Fibroblast of lung (primary cell): ENCODE data around the gene TRPM3. TPM values are rescaled to one million over a fixed set of nuclear protein-coding genes. Genes with fewer than 3 reads are reported as not detected.

ENCODE experiments used
- DNase-seq, 2 donors: peaks; one replicate each; pipeline versions ENCODE4 v3.0.0 to v3.0.0-alpha.2; 2010; ENCODE audit warnings: low read depth in 2 of 2
- H2AFZ ChIP-seq: 2 replicates; pipeline ENCODE4 v1.5.1; 2012; ENCODE audit warnings: low read length, control low read depth, inconsistent platforms
- H3K27ac ChIP-seq: 2 replicates; pipeline ENCODE4 v1.5.1; 2011; ENCODE audit warnings: low read length, control low read depth; ENCODE audit not compliant: insufficient read depth
- H3K27me3 ChIP-seq: 2 replicates; pipeline ENCODE4 v1.5.1; 2011; ENCODE audit warnings: mild to moderate bottlenecking, low read length; ENCODE audit not compliant: control insufficient read depth, insufficient read depth
- H3K36me3 ChIP-seq: 2 replicates; pipeline ENCODE4 v1.5.1; 2011; ENCODE audit warnings: low read length; ENCODE audit not compliant: control insufficient read depth, insufficient read depth
- H3K4me1 ChIP-seq: 2 replicates; pipeline ENCODE4 v1.5.1; 2011; ENCODE audit warnings: low read length; ENCODE audit not compliant: control insufficient read depth, insufficient read depth; ENCODE audit errors: extremely low read depth
- H3K4me2 ChIP-seq: 2 replicates; pipeline ENCODE4 v1.5.1; 2011; ENCODE audit warnings: low read length, control low read depth; ENCODE audit not compliant: insufficient read depth; ENCODE audit errors: extremely low read depth
- H3K4me3 ChIP-seq, 4 experiments: fragments of 200-600 bp in 1 of 4; sonication (generic) in 1 of 4; replicated peaks in 1 of 4; 2 replicates each; pipeline ENCODE4 v1.5.1; 2011 to 2016; ENCODE audit warnings: low read length in 4 of 4, low read depth in 3 of 4, mild to moderate bottlenecking in 3 of 4, control low read depth in 2 of 4, inconsistent platforms in 1 of 4, mixed read lengths in 1 of 4; ENCODE audit not compliant: insufficient read depth in 1 of 4; ENCODE audit errors: control extremely low read depth in 1 of 4
- H3K79me2 ChIP-seq: 2 replicates; pipeline ENCODE4 v1.5.1; 2012; ENCODE audit warnings: mild to moderate bottlenecking, low read length, inconsistent platforms; ENCODE audit not compliant: control insufficient read depth, insufficient read depth
- H3K9ac ChIP-seq: 2 replicates; pipeline ENCODE4 v1.5.1; 2011; ENCODE audit warnings: mild to moderate bottlenecking, low read length, control low read depth; ENCODE audit not compliant: insufficient read depth
- H3K9me3 ChIP-seq: 2 replicates; pipeline ENCODE4 v1.5.1; 2012; ENCODE audit warnings: low read depth, low read length; ENCODE audit not compliant: control insufficient read depth, insufficient read depth
- H4K20me1 ChIP-seq: 2 replicates; pipeline ENCODE4 v1.5.1; 2011; ENCODE audit warnings: low read length; ENCODE audit not compliant: control insufficient read depth, insufficient read depth; ENCODE audit errors: extremely low read depth
- EZH2 ChIP-seq: IDR thresholded peaks from 2 replicates; pipeline ENCODE4 v1.5.1; 2012; ENCODE audit warnings: low read length, control low read depth, mild to moderate bottlenecking; ENCODE audit errors: missing control alignments
- polyA plus RNA-seq, 2 donors: library from polyadenylated mRNA; depleted of rRNA in 1 of 2; stranded (reverse) in 1 of 2; unstranded in 1 of 2; fragments of >200 nt; gene quantifications; 2 replicates each; pipeline ENCODE4 v1.2.1, GENCODE V29; 2011 to 2012; ENCODE audit warnings: missing spikeins in 1 of 2
- total RNA-seq: library from RNA; depleted of rRNA; stranded (reverse); fragments of >200 nt; gene quantifications from 2 replicates; pipeline ENCODE4 v1.2.1, GENCODE V29; 2014
- TF ChIP-seq, protein P1 (sequence below), 2 donors: IDR thresholded peaks in 1 of 2; conservative IDR thresholded peaks in 1 of 2; 1 replicate in 1 of 2; 2 replicates in 1 of 2; pipeline ENCODE4 v1.5.1; 2011 to 2012; ENCODE audit warnings: low read length in 2 of 2, control low read depth in 1 of 2, inconsistent platforms in 1 of 2, low read depth in 1 of 2, mild to moderate bottlenecking in 1 of 2

TRPM3 gene
- total and polyA plus RNA-seq, 2 donors (not counting 1 experiment from before 2014, with no cell fraction given) = 0.05 to 0.50 TPM

- no peak overlapping the region for H3K27ac ChIP-seq
- no peaks in the 10 kb centered on the region for H3K79me2 ChIP-seq
- no peak for DNase-seq
- no peak overlapping the region for H3K4me3 ChIP-seq
- no peaks in the 10 kb centered on the region for H3K4me1 ChIP-seq
- no peaks in the 10 kb centered on the region for H3K9me3 ChIP-seq
- H3K36me3 ChIP-seq = no peaks in the 10 kb centered on the region
- no peak overlapping the region for H2AFZ ChIP-seq
- H3K27me3 ChIP-seq = no peaks in the 10 kb centered on the region
- H4K20me1 ChIP-seq = no peaks in the 10 kb centered on the region
- TF ChIP-seq, protein P1, sequence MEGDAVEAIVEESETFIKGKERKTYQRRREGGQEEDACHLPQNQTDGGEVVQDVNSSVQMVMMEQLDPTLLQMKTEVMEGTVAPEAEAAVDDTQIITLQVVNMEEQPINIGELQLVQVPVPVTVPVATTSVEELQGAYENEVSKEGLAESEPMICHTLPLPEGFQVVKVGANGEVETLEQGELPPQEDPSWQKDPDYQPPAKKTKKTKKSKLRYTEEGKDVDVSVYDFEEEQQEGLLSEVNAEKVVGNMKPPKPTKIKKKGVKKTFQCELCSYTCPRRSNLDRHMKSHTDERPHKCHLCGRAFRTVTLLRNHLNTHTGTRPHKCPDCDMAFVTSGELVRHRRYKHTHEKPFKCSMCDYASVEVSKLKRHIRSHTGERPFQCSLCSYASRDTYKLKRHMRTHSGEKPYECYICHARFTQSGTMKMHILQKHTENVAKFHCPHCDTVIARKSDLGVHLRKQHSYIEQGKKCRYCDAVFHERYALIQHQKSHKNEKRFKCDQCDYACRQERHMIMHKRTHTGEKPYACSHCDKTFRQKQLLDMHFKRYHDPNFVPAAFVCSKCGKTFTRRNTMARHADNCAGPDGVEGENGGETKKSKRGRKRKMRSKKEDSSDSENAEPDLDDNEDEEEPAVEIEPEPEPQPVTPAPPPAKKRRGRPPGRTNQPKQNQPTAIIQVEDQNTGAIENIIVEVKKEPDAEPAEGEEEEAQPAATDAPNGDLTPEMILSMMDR (conservative IDR thresholded peaks at IDR 0.05 in 1 of 2, IDR thresholded peaks at IDR 0.05 in 1 of 2; ENCODE audit: low read depth in 1 of 2, low read length in 2 of 2) = no peak
- TF ChIP-seq EZH2 = no peak
- H3K4me2 ChIP-seq = no peak overlapping the region
- H3K9ac ChIP-seq = no peak overlapping the region
These were observed 210.8 kb downstream of the TRPM3 start for GRCh38 chr9:70910598-70910997.

GRCh38 chr9:70902692-70903131 lies 218.7 kb downstream of the TRPM3 start:
- TF ChIP-seq, protein P1 (conservative IDR thresholded peaks at IDR 0.05 in 1 of 2, IDR thresholded peaks at IDR 0.05 in 1 of 2; ENCODE audit: low read depth in 1 of 2, low read length in 2 of 2) = no peak
- TF ChIP-seq EZH2 = no peak
- Histone ChIP-seq H2AFZ (no peak overlapping the region), H3K4me1 (peaks cover 2% of the 10 kb centered on the region), H3K4me2 (peak overlapping the region; percentile 17), H3K27me3 (no peaks in the 10 kb centered on the region), H3K79me2 (no peaks in the 10 kb centered on the region), H3K4me3 (no peak overlapping the region), H3K27ac (no peak overlapping the region), H4K20me1 (no peaks in the 10 kb centered on the region), H3K36me3 (no peaks in the 10 kb centered on the region), H3K9me3 (no peaks in the 10 kb centered on the region), H3K9ac (no peak overlapping the region)
- peak; percentile 92 to 100 for DNase-seq

DNA sequence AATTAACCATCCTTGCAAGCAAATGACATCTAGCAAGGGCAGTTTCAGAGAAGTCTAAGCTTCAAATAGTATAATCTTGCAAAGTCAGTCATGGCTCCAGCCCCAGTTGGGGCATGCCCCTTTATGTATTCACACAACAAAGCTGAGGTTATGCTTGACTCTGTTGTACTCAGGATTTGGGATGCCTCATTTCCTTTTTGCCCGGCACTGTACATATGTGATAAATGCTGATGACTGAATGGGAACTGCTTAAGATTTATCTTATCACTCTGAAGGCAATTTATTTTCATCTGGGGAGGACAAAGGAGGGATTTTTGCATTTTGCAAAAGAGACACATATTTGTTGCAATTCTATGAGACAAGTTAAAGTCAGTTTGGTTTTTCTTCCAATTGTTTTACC lies 219.2 kb downstream of the TRPM3 start:
- no peak overlapping the region for H3K4me2 ChIP-seq
- no peaks in the 10 kb centered on the region for H3K79me2 ChIP-seq
- H3K27me3 ChIP-seq = no peaks in the 10 kb centered on the region
- H2AFZ ChIP-seq = no peak overlapping the region
- no peaks in the 10 kb centered on the region for H3K9me3 ChIP-seq
- H3K4me3 ChIP-seq = no peak overlapping the region
- no peak overlapping the region for H3K9ac ChIP-seq
- H4K20me1 ChIP-seq = no peaks in the 10 kb centered on the region
- TF ChIP-seq, protein P1 (conservative IDR thresholded peaks at IDR 0.05 in 1 of 2, IDR thresholded peaks at IDR 0.05 in 1 of 2; ENCODE audit: low read depth in 1 of 2, low read length in 2 of 2) = no peak
- no peak for TF ChIP-seq EZH2
- DNase-seq = peak in 1 of 2 donors; percentile 49
- peaks cover 2% of the 10 kb centered on the region for H3K4me1 ChIP-seq
- H3K36me3 ChIP-seq = no peaks in the 10 kb centered on the region
- H3K27ac ChIP-seq = no peak overlapping the region
